ENCODE measurements around the gene B3GALNT1. TPM values are rescaled to one million over a fixed set of nuclear protein-coding genes. Genes with fewer than 3 reads are reported as not detected.

Gene B3GALNT1
- total RNA-seq, 1 experiment from 2014 or later: 13.2 TPM

- Histone ChIP-seq H3K79me2 (ENCODE audit: insufficient read depth, low read length) (no peaks in the 10 kb centered on the region), H3K4me2 (ENCODE audit: insufficient read depth, insufficient read length, low read length) (no peak overlapping the region), H3K79me1 (ENCODE audit: insufficient read depth, low read depth, low read length, poor library complexity, severe bottlenecking) (no peaks in the 10 kb centered on the region), H2BK12ac (ENCODE audit: insufficient read length, low read depth, low read length) (no peak overlapping the region), H4K5ac (ENCODE audit: insufficient read length, low read depth, low read length) (no peak overlapping the region), H3K4ac (ENCODE audit: low read depth, low read length) (no peak overlapping the region), H2BK120ac (ENCODE audit: low read depth, low read length, poor library complexity, severe bottlenecking) (no peak overlapping the region), H3K9ac (ENCODE audit: extremely low read depth, insufficient read length, low read length) (no peak overlapping the region), H4K20me1 (ENCODE audit: control insufficient read depth, insufficient read depth, insufficient read length) (no peaks in the 10 kb centered on the region), H3K27me3 (ENCODE audit: insufficient read depth, low read length) (no peaks in the 10 kb centered on the region), H3K4me1 (ENCODE audit: insufficient read depth, low read length) (no peaks in the 10 kb centered on the region), H2AFZ (ENCODE audit: low read length) (no peak overlapping the region), H3K27ac (ENCODE audit: insufficient read length, low read depth, low read length) (no peak overlapping the region), H2AK5ac (ENCODE audit: insufficient read length, low read length) (no peak overlapping the region), H3K56ac (ENCODE audit: insufficient read length, low read depth, low read length) (no peak overlapping the region), H3K23me2 (ENCODE audit: insufficient read length, low read depth, low read length, poor library complexity, severe bottlenecking) (no peaks in the 10 kb centered on the region), H3T11ph (ENCODE audit: low read length) (no peak overlapping the region), H2BK20ac (ENCODE audit: low read depth, low read length, poor library complexity, severe bottlenecking) (no peak overlapping the region), H3K14ac (ENCODE audit: insufficient read depth, low read length) (no peak overlapping the region), H2BK5ac (ENCODE audit: insufficient read length, low read length) (no peak overlapping the region), H3K9me3 (ENCODE audit: control insufficient read depth, low read depth, low read length) (no peaks in the 10 kb centered on the region), H3K23ac (ENCODE audit: insufficient read length, low read depth, low read length) (no peak overlapping the region), H2BK15ac (ENCODE audit: low read depth, low read length) (no peak overlapping the region), H4K8ac (replicated peaks; ENCODE audit: insufficient read length, low read depth, low read length) (no peak overlapping the region), H4K91ac (ENCODE audit: insufficient read length, low read depth, low read length) (no peak overlapping the region), H3K18ac (ENCODE audit: insufficient read length, low read depth, low read length) (no peak overlapping the region)
- Mint-ChIP-seq H3K27ac (no peak overlapping the region), H3K4me3 (no peak overlapping the region), H3K4me1 (peaks cover 4% of the 10 kb centered on the region in 2 experiments; a peak in 3 of 4 replicates), H3K27me3 (ENCODE audit: low read depth) (no peaks in the 10 kb centered on the region), H3K36me3 (ENCODE audit: insufficient read depth in 1 of 3, low read depth in 3 of 3) (peaks cover 3 to 10% (median 6%) of the 10 kb centered on the region in 3 experiments; a peak in 5 of 7 replicates), H3K9me3 (peaks cover 15 to 17% of the 10 kb centered on the region in 2 experiments; a peak in 4 of 5 replicates)
- no CpG with 5 or more reads among the region's 1 CpG for WGBS (ENCODE audit: extremely low coverage, insufficient read length, low lambda C conversion rate)
- DNase-seq: no peak
- TF ChIP-seq CTCF (conservative IDR thresholded peaks at IDR 0.05): no peak
These were observed 37.3 kb upstream of the B3GALNT1 start for GRCh38 chr3:161142486-161142885.

Data from H9 (cell line).